Progenitor cell of endocrine pancreas (in vitro differentiated cells): ENCODE results near the gene LINC00305. TPM values are rescaled to one million over a fixed set of nuclear protein-coding genes. Genes with fewer than 3 reads are reported as not detected.

Experiments used
- DNase-seq: peaks from one replicate; pipeline ENCODE4 v3.0.0; 2021; ENCODE audit warnings: low spot score; ENCODE audit not compliant: unreplicated experiment
- H3K27ac Mint-ChIP-seq: 2 replicates; pipeline ENCODE4 v1.8.0; 2021; ENCODE audit warnings: mild to moderate bottlenecking, moderate library complexity, mixed read lengths
- H3K27me3 Mint-ChIP-seq: 2 replicates; pipeline ENCODE4 v1.8.0; 2021; ENCODE audit warnings: mixed read lengths
- H3K36me3 Mint-ChIP-seq: 2 replicates; pipeline ENCODE4 v1.8.0; 2022; ENCODE audit warnings: mixed read lengths; ENCODE audit not compliant: insufficient read depth
- H3K4me1 Mint-ChIP-seq: 2 replicates; pipeline ENCODE4 v1.8.0; 2021; ENCODE audit warnings: low read depth, mixed read lengths
- H3K4me3 Mint-ChIP-seq: 2 replicates; pipeline ENCODE4 v1.8.0; 2021; ENCODE audit warnings: low read depth, mild to moderate bottlenecking, moderate library complexity, mixed read lengths
- H3K9me3 Mint-ChIP-seq: 2 replicates; pipeline ENCODE4 v1.8.0; 2021; ENCODE audit warnings: low read depth, mixed read lengths
- CTCF ChIP-seq: fragments of 200-600 bp; sonication (generic); IDR thresholded peaks from one replicate; pipeline ENCODE4 v1.5.0; 2021; ENCODE audit warnings: antibody characterized with exemption, mild to moderate bottlenecking; ENCODE audit not compliant: unreplicated experiment
- total RNA-seq: library from RNA; stranded (reverse); gene quantifications from 2 replicates; pipeline ENCODE4 v1.2.1, GENCODE V29; 2021

Gene LINC00305
- total RNA-seq, 1 donor from 2014 or later: 1.6 TPM

- H3K4me3 Mint-ChIP-seq: no peak overlapping the region
- no peaks in the 10 kb centered on the region for H3K36me3 Mint-ChIP-seq
- DNase-seq: no peak
- H3K4me1 Mint-ChIP-seq: peaks cover 20% of the 10 kb centered on the region
- H3K27me3 Mint-ChIP-seq: no peaks in the 10 kb centered on the region
- no peak overlapping the region for H3K27ac Mint-ChIP-seq
- no peak for TF ChIP-seq CTCF
- H3K9me3 Mint-ChIP-seq: peaks cover 6% of the 10 kb centered on the region
Measured at GRCh38 chr18:64180171-64180570, 31.3 kb upstream of the LINC00305 start.

GRCh38 chr18:64179556-64180080 is 30.7 kb upstream of the LINC00305 start:
- H3K4me3 Mint-ChIP-seq: no peak overlapping the region
- H3K36me3 Mint-ChIP-seq: no peaks in the 10 kb centered on the region
- no peaks in the 10 kb centered on the region for H3K27me3 Mint-ChIP-seq
- H3K9me3 Mint-ChIP-seq: peaks cover 6% of the 10 kb centered on the region
- no peak for TF ChIP-seq CTCF
- H3K4me1 Mint-ChIP-seq: peaks cover 20% of the 10 kb centered on the region
- no peak for DNase-seq
- no peak overlapping the region for H3K27ac Mint-ChIP-seq

DNA sequence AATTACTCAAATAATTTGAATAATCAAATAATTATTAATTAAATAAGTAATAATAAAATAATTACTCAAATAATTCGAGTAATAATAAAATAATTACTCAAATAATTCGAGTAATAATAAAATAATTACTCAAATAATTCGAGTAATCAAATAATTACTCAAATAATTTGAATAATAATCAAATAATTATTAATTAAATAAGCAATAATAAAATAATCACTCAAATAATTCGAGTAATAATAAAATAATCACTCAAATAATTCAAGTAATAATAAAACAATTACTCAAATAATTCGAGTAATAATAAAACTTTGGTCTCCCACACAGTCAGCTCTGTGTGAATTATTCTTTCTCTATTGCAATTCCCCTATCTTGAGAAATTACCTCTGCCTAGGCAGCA is 30.0 kb upstream of the LINC00305 start:
- H3K9me3 Mint-ChIP-seq: peaks cover 2% of the 10 kb centered on the region
- no peaks in the 10 kb centered on the region for H3K27me3 Mint-ChIP-seq
- peaks cover 14% of the 10 kb centered on the region for H3K4me1 Mint-ChIP-seq
- H3K36me3 Mint-ChIP-seq: no peaks in the 10 kb centered on the region
- TF ChIP-seq CTCF: no peak
- H3K27ac Mint-ChIP-seq: no peak overlapping the region
- H3K4me3 Mint-ChIP-seq: no peak overlapping the region
- DNase-seq: no peak

DNA sequence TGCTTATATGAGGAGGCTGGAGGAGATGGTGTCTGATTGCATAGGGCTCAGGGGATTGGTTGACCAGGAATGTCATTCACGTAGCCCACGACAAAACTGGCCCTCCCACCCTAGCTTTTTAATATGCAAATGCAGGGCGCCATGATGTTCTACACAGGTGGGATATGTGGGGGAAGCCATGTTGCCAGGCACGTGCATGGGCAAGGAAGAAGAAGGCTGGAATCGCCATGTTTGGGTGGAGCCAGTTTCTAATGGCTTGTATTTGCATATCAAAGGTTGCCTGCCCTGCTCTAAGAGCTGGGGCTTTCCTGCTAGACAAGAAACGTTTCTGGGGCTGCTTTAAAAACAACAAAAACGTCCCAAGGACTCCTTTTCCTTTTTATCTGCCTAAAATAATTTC is 26.5 kb upstream of the LINC00305 start:
- TF ChIP-seq CTCF: no peak
- Mint-ChIP-seq H3K27me3 (no peaks in the 10 kb centered on the region), H3K27ac (no peak overlapping the region), H3K36me3 (peaks cover 2% of the 10 kb centered on the region), H3K9me3 (peaks cover 4% of the 10 kb centered on the region), H3K4me3 (no peak overlapping the region), H3K4me1 (peaks cover 3% of the 10 kb centered on the region)
- DNase-seq: no peak

DNA sequence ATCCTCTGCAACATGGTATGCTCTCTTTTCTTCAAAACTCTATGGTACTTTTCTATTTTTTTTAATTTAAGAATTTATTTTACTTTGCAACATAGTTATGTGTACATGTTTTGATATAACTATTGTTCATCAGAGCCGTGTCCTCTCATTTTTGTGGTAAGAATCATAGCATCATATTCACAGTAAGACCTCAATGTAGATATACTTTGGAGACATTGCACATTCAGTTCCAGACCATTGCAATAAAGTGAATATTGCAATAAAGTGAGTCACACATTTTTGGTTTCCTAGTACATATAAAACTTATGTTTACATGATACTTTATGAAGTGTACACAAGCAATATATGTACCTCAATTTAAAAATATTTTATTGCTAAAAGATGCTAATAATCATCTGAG is 22.7 kb upstream of the LINC00305 start:
- Mint-ChIP-seq H3K36me3 (peaks cover 2% of the 10 kb centered on the region), H3K9me3 (peaks cover 4% of the 10 kb centered on the region), H3K27ac (no peak overlapping the region), H3K27me3 (no peaks in the 10 kb centered on the region), H3K4me1 (peaks cover 7% of the 10 kb centered on the region), H3K4me3 (no peak overlapping the region)
- no peak for DNase-seq
- TF ChIP-seq CTCF: no peak
